ENCODE data around the gene CAPN11.
A peak's percentile ranks its signal among the peaks of the same experiment; 100 is the strongest.
"Not testable (repeated sequence)": the region's sequence is repeated elsewhere in the genome, so short reads cannot be mapped to it uniquely, and the experiment has no call there.

The CAPN11 gene

GRCh38 chr6:44157152-44157521 is 1.5 kb upstream of the CAPN11 start:
- no peak for DNase-seq

GRCh38 chr6:44161997-44162338 is 3.3 kb downstream of the CAPN11 start:
- DNase-seq = peak; percentile 84

GRCh38 chr6:44162876-44163625 is 4.4 kb downstream of the CAPN11 start:
- no peak for DNase-seq

GRCh38 chr6:44166116-44166515 is 7.5 kb downstream of the CAPN11 start:
- DNase-seq = no peak

DNA sequence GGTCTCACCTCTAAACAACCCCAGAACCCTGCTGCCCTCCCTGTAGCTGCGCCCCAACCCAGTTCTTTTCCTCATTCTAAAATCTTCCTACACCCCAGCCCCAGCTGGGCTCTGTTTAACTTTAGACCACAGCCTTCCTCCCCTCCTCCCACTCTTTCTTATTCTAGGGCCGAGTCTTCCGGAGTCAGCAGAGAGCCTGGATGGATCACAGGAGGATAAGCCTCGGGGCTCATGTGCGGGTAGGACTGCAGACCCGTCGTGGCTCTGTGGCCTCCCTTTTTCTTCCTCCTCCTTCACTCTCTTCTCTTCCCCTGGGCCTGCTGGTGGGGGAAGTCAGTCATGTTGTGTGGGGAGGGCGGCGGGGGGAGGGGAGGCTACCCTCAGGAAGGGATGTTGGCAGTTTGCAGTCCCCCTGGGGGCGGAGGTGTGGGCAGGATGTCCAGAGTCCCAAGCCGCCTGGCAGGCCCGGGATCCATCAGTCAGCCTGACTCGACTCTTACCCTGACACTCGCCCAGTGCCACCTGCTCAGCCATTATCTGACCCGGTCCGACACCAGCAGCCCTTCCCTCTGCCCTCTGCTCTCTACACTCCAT is 8.1 kb downstream of the CAPN11 start:
- DNase-seq = no peak

DNA sequence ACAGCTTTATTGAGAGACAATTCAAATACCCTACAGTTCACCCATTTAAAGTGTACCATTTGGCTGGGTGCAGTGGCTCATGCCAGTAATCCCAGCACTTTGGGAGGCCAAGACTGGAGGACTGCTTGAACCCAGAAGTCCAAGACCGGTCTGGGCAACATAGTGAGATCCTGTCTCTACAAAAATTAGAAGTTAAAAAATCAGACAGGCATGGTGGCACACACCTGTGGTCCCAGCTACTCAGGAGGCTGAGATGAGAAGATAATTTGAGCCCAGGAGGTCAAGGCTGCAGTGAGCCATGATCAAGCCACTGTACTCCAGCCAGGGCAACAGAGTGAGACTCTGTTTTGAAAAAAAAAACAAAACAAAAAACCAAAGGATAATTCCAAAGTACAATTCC is 8.9 kb downstream of the CAPN11 start:
- no peak for DNase-seq

- no peak for DNase-seq
Measured at GRCh38 chr6:44169154-44169553, 10.5 kb downstream of the CAPN11 start.

- DNase-seq = no peak
Measured at GRCh38 chr6:44169886-44170570, 11.4 kb downstream of the CAPN11 start.

GRCh38 chr6:44171899-44172546 is 13.4 kb downstream of the CAPN11 start:
- no peak for DNase-seq

- peak; percentile 63 for DNase-seq
Measured at GRCh38 chr6:44172731-44173500, 14.3 kb downstream of the CAPN11 start.

GRCh38 chr6:44176130-44176761 is 17.6 kb downstream of the CAPN11 start:
- no peak for DNase-seq

DNA sequence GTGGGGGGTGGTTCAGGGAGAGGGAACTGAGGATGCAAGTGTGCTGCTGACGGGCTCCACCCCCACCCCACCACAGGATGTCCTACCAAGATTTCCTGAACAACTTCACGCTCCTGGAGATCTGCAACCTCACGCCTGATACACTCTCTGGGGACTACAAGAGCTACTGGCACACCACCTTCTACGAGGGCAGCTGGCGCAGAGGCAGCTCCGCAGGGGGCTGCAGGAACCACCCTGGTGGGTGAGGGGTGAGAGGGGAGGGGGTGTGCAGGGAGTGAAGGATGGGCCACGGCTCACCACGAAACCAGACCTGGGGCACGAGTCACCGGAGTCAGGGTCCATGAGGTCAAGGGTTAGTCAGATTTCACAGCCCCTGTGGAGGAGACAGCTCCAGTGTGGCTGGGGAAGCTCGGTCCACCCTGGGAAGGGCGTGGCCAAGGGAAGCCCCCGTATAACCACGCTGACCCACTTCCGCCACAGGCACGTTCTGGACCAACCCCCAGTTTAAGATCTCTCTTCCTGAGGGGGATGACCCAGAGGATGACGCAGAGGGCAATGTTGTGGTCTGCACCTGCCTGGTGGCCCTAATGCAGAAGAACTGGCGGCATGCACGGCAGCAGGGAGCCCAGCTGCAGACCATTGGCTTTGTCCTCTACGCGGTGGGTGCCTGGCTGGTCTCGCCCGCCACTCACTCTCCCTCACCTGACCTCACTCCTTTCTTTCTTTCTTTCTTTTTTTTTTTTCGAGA is 18.3 kb downstream of the CAPN11 start:
- DNase-seq = no peak

DNA sequence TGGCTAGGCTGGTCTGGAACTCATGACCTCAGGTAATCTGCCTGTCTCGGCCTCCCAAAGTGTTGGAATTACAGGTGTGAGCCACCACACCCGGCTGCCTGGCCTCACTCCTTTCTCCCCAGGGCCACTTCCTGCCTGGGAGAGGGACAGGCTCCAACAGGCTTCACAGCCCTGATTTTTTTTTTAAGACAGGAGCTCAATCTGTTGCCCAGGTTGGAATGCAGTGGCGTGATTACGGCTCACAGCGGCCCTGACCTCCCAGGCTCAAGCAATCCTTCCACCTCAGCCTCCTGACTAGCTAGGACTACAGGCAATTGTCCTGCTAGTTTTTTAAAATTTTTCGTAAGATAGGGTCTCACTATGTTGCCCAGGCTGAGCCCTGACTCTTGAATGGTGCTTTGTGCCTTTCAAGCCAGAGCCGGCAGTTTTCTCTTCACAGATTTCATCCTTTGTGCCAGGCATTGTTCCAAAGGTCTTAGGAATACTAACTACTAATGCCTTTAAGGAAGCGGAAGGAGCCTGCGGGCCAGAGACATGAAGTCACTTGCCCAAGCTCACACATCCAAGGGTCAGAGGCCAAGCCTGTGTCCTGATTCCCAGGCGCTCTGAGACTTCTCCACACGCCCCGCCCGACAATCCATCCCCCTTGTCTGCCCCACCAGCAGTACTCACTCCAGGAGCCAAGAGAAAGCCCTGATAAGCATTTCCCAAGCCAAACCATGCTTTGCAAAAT is 19.2 kb downstream of the CAPN11 start:
- no peak for DNase-seq

DNA sequence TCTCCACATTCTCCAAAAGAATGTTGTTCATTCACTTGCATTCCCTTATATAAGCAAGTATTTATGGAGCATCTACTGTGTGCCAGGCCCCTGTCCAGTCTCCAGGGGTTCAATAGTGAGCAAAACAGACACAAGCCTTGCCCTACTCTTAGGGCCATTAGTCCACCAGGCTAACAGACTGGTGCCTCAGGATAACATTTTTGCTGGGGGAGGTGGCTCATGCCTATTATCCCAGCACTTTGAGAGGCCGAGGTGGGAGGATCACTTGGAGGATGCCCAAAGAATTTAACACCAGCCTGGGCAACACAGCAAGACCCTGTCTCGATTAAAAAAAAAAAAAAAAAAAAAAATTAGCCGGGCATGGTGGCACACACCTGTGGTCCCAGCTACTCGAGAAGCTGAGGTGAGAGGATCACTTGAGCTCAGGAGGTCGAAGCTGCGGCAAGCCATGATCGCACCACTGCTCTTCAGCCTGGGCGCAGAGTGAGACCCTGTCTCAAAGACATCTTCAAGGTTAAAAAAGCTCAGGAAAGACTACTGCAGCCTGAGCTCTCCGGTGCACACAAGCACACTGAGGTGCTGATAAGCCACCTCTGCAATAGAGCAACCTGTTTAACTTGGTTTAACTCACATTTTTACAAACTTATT is 19.9 kb downstream of the CAPN11 start:
- DNase-seq = no peak

DNA sequence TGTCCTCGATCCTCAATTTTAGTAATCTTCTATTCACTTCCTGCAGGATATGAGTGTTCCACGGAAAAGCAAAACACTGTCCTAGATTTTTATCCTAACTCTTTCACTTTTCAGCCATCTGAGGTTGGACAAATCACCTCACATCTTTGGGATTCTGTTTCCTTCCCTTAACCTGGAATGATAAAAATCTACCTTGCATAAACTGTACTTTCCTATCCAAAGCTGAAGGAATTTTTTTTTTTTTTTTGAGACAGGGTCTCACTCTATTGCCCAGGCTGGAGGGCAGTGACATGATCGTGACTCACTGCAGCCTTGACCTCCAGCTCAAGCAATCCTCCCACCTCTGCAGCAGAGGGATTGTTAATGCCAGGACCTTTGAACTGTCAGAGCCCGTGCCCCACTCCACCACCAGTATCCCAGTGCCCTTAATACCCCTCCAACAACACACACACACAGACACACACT is 20.5 kb downstream of the CAPN11 start:
- no peak for DNase-seq

- DNase-seq = no peak
Measured at GRCh38 chr6:44179648-44180047, 21.0 kb downstream of the CAPN11 start.

- no peak for DNase-seq
Measured at GRCh38 chr6:44180406-44180805, 21.8 kb downstream of the CAPN11 start.

- DNase-seq = no peak
Measured at GRCh38 chr6:44180886-44181285, 22.3 kb downstream of the CAPN11 start.

GRCh38 chr6:44181784-44182183 is 23.2 kb downstream of the CAPN11 start:
- not testable (repeated sequence) for DNase-seq

DNA sequence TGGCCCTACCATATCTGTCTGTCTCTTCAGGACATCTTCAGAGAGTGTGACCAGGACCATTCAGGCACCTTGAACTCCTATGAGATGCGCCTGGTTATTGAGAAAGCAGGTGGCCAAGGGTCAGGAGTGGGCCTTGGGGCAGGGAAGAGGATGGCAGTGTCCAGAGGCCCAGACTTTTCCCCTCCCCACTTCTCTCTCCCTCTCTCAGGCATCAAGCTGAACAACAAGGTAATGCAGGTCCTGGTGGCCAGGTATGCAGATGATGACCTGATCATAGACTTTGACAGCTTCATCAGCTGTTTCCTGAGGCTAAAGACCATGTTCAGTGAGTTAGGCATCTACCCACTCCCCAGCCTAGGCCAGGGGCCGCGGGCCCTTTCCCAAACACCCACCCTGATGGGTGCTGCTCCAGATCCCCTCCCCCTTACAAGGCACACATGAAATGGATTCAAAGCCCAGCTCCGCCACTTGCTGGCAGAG is 24.3 kb downstream of the CAPN11 start:
- DNase-seq = no peak
